A549 treated with dexamethasone at 1 μM for 4 hours (cell line): Measurements from ENCODE around the gene CROT. TPM values are rescaled to one million over a fixed set of nuclear protein-coding genes. Genes with fewer than 3 reads are reported as not detected.

ENCODE experiments used
- total RNA-seq: library from RNA; stranded (reverse); fragments of 200-300 nt; extraction: Qiagen RNA extraction; gene quantifications from 5 replicates; pipeline ENCODE4 v1.2.3, GENCODE V29; 2022

The CROT gene, protein sequence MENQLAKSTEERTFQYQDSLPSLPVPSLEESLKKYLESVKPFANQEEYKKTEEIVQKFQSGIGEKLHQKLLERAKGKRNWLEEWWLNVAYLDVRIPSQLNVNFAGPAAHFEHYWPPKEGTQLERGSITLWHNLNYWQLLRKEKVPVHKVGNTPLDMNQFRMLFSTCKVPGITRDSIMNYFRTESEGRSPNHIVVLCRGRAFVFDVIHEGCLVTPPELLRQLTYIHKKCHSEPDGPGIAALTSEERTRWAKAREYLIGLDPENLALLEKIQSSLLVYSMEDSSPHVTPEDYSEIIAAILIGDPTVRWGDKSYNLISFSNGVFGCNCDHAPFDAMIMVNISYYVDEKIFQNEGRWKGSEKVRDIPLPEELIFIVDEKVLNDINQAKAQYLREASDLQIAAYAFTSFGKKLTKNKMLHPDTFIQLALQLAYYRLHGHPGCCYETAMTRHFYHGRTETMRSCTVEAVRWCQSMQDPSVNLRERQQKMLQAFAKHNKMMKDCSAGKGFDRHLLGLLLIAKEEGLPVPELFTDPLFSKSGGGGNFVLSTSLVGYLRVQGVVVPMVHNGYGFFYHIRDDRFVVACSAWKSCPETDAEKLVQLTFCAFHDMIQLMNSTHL
- total RNA-seq = 5.4 to 7.3 TPM (median 6.1 TPM) in 5 replicates

DNA sequence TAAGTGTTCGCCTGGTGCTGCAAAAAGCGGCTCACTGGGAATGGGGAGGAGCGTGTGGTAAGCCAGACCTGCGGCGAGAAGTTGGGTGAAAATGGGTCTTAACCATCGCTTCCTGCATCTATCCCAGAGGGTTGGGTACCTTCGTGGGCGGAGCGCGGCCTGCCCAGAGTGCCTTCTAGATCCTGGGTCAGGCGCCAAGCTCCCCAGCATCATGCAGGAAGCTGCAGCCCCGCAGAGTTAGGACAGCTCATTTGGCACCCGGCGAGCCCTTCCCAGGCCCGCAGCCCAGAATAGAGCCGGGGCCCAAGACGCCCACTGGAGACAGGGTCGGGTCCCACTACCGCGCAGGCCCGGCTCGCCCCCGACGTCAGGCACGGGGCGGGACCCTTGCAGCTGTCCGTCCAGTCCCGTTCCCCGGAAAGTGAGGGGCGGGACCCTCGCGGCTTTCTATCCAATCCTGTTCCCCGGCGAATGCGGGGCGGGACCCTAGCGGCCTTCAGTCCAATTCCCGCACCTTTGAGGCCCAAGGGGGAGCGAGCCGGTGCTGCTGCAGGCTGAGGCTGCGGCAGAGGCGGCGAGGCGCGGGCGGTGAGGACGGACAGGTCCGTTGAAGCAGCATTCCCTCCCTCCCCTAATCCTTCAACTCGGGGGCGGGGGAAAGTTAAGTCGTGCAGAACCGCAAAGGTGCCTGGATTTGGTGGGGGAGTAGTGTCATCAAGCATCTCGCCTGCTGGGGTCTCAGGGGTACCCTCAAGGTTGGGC is at the start of gene CROT:
TSS of gene CROT (plus strand) at position 499 of the 762 bp plus-strand sequence. CDS start 3,405 bp downstream, outside the sequence.

Other genes with a start within 250 kb of the CROT start
- 14.4 to 23.4 TPM (median 18.4 TPM) in 5 replicates for gene DMTF1, start 193.2 kb upstream of the CROT start, total RNA-seq
- 22.8 to 24.9 TPM (median 23.9 TPM) in 5 replicates for gene TMEM243, start 125.9 kb upstream of the CROT start, total RNA-seq
- 0.02 to 0.12 TPM (median 0.04 TPM) in 3 of 5 replicates, not detected in the others for gene ABCB4, start 130.0 kb downstream of the CROT start, total RNA-seq